HG03139 (cell line): Measurements from ENCODE around the gene E2F1.
"Not testable (repeated sequence)": the region's sequence is repeated elsewhere in the genome, so short reads cannot be mapped to it uniquely, and the experiment has no call there.

Experiments used
- ATAC-seq: cut with Tn5 transposase; IDR thresholded peaks from one replicate; pipeline ENCODE4 v1.9.1; 2021; ENCODE audit not compliant: unreplicated experiment

Gene E2F1

GRCh38 chr20:33646191-33646590, 40.0 kb downstream of the E2F1 start:
- no peak for ATAC-seq

GRCh38 chr20:33645396-33645795, 40.8 kb downstream of the E2F1 start:
- ATAC-seq: no peak

GRCh38 chr20:33645072-33645358, 41.2 kb downstream of the E2F1 start:
- ATAC-seq: no peak

DNA sequence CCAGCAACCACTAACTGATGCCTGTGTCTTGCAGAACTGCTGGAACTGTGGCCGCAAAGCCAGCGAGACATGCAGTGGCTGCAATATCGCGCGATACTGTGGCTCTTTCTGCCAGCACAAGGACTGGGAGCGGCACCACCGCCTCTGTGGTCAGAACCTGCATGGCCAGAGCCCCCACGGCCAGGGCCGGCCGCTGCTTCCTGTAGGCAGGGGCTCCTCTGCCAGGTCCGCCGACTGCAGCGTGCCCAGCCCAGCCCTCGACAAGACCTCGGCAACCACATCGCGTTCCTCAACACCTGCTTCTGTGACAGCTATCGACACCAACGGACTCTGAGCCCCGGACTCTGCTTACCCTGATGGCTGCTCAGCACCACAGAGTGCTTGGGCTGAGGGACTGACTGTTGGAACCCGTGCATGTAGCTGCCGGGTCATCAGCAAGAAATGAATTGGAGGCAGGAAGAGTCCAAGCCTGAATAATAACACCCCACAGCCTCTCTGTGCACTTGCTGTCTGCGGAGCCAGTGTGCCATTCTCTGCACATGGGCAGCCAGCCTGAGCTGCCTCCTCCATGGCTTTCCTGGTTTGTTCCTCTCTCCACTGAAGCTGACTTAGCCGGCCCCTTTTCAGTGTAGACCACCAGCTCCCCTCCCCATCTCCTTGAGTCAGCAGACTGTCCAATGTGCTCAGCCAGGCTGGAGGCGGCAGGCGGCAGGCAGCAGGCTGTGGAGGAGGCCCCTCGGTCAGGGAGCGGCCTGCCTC, 41.7 kb downstream of the E2F1 start:
- ATAC-seq: no peak

GRCh38 chr20:33640287-33640686, 45.9 kb downstream of the E2F1 start:
- ATAC-seq: no peak

DNA sequence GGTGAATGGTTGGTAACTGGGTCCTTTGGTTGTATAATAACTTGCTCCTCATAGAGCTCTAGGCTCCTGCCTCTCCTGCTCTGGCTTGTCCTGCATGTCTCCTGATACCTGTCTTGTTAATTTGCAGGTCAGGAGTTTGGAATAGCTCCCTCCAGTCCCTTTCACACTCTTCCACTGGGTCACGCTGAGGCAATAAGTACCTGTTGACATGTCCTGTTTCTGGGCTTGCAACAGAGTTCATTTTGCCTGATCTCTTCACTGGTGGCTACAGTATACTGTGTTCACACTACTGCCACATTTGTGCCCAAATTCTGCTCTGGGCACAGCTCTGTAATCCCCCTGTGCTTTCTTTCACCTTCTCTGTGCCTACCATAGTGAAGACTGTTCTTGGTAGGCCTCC, 49.4 kb downstream of the E2F1 start:
- ATAC-seq: no peak

GRCh38 chr20:33635341-33635740, 50.8 kb downstream of the E2F1 start:
- ATAC-seq: no peak

GRCh38 chr20:33631910-33632309, 54.3 kb downstream of the E2F1 start:
- ATAC-seq: not testable (repeated sequence)

GRCh38 chr20:33630507-33630906, 55.7 kb downstream of the E2F1 start:
- no peak for ATAC-seq

GRCh38 chr20:33629979-33630378, 56.2 kb downstream of the E2F1 start:
- no peak for ATAC-seq

DNA sequence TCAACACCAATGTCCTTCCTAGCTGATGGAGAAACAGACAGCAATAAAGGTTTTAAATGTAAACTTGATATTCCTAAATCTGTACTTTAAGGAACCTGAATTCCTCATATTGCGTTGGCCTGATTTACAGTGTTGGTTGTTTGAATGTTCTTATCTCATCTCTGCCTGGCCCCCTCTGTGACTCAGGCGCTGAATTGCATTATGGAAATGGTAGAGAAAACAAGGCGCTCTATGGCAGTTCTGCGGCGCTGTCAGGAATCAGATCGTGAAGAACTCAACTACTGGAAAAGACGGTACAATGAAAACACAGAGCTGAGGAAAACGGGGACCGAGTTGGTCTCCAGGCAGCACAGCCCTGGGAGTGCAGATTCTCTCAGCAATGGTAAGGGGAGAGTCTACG, 56.7 kb downstream of the E2F1 start:
- no peak for ATAC-seq

GRCh38 chr20:33627577-33628216, 58.5 kb downstream of the E2F1 start:
- ATAC-seq: no peak

DNA sequence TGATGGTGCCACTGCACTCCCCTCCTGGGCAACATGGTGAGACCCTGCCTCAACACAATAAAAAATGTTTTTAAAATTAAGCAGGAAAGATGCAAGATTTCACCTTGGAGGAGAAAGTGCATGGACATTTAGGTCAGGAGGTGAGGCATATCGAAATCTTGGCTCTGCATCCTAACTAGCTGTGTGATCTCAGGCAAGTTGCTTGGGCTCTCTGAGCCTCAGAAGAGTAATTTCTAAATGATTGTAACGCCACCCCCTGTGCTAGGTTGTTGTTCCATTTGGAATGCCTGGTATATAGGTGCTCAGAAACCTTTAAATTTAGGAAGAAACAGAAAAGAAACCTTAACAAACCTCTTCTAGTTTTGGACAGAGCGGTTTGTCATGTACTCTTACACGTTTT, 60.0 kb downstream of the E2F1 start:
- ATAC-seq: no peak
